OCI-LY7 (cell line): ENCODE measurements around the gene FOXN3.

ENCODE experiments used
- CTCF ChIP-seq: fragments of 200-600 bp; sonication (generic); conservative IDR thresholded peaks from 2 replicates; pipeline ENCODE4 v1.5.1; 2014; ENCODE audit warnings: mild to moderate bottlenecking, antibody characterized with exemption, low read length, moderate library complexity, mixed read lengths
- EZH2phosphoT487 ChIP-seq: fragments of 200-600 bp; sonication (generic); IDR thresholded peaks from 2 replicates; pipeline ENCODE4 v1.6.1; 2018; ENCODE audit warnings: low read depth, borderline replicate concordance, mild to moderate bottlenecking, mixed run types, antibody characterized with exemption, low read length, moderate library complexity, mixed read lengths

- TF ChIP-seq CTCF (no peak), EZH2phosphoT487 (no peak)
Measured at GRCh38 chr14:89348722-89349121, 68.3 kb downstream of the FOXN3 start.
